ENCODE measurements around the gene IQCH.

DNA sequence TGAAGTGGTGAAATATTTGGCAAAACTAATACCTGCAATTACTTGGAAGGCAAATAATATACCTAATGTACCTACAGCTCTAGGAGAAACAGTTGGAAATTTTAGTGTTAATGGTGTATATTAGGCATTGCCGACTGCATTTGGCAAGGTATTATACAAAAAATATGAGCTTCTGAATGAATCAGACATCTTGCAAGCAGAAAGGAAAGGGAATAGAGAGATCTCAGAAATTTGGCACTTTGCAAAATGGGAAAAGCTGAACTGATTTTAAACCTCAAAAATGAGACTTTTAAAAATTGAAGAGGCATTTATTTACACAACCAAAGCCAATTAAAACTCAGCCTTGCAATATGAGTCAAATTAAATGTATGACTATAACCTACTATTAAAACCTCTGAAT, 226.2 kb downstream of the IQCH start:
- TF ChIP-seq, protein P1, sequence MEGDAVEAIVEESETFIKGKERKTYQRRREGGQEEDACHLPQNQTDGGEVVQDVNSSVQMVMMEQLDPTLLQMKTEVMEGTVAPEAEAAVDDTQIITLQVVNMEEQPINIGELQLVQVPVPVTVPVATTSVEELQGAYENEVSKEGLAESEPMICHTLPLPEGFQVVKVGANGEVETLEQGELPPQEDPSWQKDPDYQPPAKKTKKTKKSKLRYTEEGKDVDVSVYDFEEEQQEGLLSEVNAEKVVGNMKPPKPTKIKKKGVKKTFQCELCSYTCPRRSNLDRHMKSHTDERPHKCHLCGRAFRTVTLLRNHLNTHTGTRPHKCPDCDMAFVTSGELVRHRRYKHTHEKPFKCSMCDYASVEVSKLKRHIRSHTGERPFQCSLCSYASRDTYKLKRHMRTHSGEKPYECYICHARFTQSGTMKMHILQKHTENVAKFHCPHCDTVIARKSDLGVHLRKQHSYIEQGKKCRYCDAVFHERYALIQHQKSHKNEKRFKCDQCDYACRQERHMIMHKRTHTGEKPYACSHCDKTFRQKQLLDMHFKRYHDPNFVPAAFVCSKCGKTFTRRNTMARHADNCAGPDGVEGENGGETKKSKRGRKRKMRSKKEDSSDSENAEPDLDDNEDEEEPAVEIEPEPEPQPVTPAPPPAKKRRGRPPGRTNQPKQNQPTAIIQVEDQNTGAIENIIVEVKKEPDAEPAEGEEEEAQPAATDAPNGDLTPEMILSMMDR (conservative IDR thresholded peaks at IDR 0.05), result no peak
- no peak for TF ChIP-seq ZFX (IDR thresholded peaks at IDR 0.05)
